A673 (cell line): ENCODE measurements around the gene PCDH7.

ENCODE experiments used
- CTCF ChIP-seq: fragments of 300-800, 200-600 bp; sonication (generic); conservative IDR thresholded peaks from 2 replicates; pipeline ENCODE4 v1.5.1; 2017; ENCODE audit warnings: low read depth, mild to moderate bottlenecking, antibody characterized with exemption, low read length, moderate library complexity, mixed read lengths
- EZH2 ChIP-seq: fragments of 200-600 bp; sonication (generic); IDR thresholded peaks from 2 replicates; pipeline ENCODE4 v1.6.1; 2017; ENCODE audit warnings: borderline replicate concordance, low read depth, mild to moderate bottlenecking, mixed read lengths, antibody characterized with exemption, low read length; ENCODE audit not compliant: poor library complexity, severe bottlenecking

GRCh38 chr4:30743897-30744296 is 23.7 kb downstream of the PCDH7 start:
- TF ChIP-seq CTCF = no peak
- no peak for TF ChIP-seq EZH2
